Measurements from ENCODE around the gene CLNK. TPM values are rescaled to one million over a fixed set of nuclear protein-coding genes. Genes with fewer than 3 reads are reported as not detected.

CLNK gene
- total and polyA plus RNA-seq, 2 of the 13 experiments (the other 11 are each of a cell fraction or from before 2014, with no cell fraction given), result not detected

GRCh38 chr4:10667701-10668326 lies 16.8 kb downstream of the CLNK start:
- no peaks in the 10 kb centered on the region for H3K79me2 ChIP-seq (ENCODE audit: insufficient read depth, low read length)
- H3K36me3 ChIP-seq (replicated peaks in 1 of 2; ENCODE audit: control insufficient read depth in 1 of 2, insufficient read depth in 2 of 2, low read length in 2 of 2), result no peaks in the 10 kb centered on the region
- FAIRE-seq, result no peak
- no peak overlapping the region for H3K9ac ChIP-seq (ENCODE audit: insufficient read depth, low read depth, low read length)
- 20% methylated on average over 8 of the region's 10 CpGs for WGBS (ENCODE audit: low lambda C conversion rate)
- no peaks in the 10 kb centered on the region for H4K20me1 ChIP-seq (ENCODE audit: insufficient read depth, low read length)
- H2AFZ ChIP-seq (ENCODE audit: low read length), result no peak overlapping the region
- H3K27me3 ChIP-seq (ENCODE audit: control insufficient read depth in 1 of 2, insufficient read depth in 2 of 2, low read length in 2 of 2), result no peaks in the 10 kb centered on the region; a peak in 1 of 5 replicates
- ChIA-PET CTCF (ENCODE audit: low intra/inter-chr PET ratio, low total read pairs) (no interaction called here), POLR2A (no interaction called here)
- H3K9me3 ChIP-seq (ENCODE audit: low read length), result no peaks in the 10 kb centered on the region
- no peak overlapping the region for H3K27ac ChIP-seq (ENCODE audit: extremely low read length, insufficient read depth, low read length)
- H3K4me2 ChIP-seq (ENCODE audit: low read depth, low read length), result no peak overlapping the region
- no peaks in the 10 kb centered on the region for H3K4me1 ChIP-seq (ENCODE audit: insufficient read depth, low read length)
- no peak for DNase-seq (ENCODE audit: low spot score)
- in situ Hi-C loops (cut with HindIII; ENCODE audit: extremely low pct_ligation_motif_present, low pct_unique_long_range_greater_than_20kb), result no loop called here
- no TSS peak for BruUV-seq (replicated peaks)
- ATAC-seq, result no peak
- intact Hi-C loops (cut with micrococcal nuclease; ENCODE audit: unreplicated experiment), result no loop called here
- no peak overlapping the region for H3K4me3 ChIP-seq (replicated peaks in 1 of 3; ENCODE audit: insufficient read depth in 1 of 3, low read depth in 2 of 3, low read length in 3 of 3)
- TF ChIP-seq MXD3 (CRISPR knock-in tag; IDR thresholded peaks at IDR 0.05), result no peak
- no peak for TF ChIP-seq SSRP1 (CRISPR knock-in tag; IDR thresholded peaks at IDR 0.05)
- no peak for TF ChIP-seq TFAP4 (IDR thresholded peaks at IDR 0.05; ENCODE audit: borderline replicate concordance, low read depth)
- TF ChIP-seq BCL3 (CRISPR knock-in tag; IDR thresholded peaks at IDR 0.05), result no peak
- no peak for TF ChIP-seq SIX4 (CRISPR knock-in tag; IDR thresholded peaks at IDR 0.05)
- TF ChIP-seq ISL2 (CRISPR knock-in tag; IDR thresholded peaks at IDR 0.05), result no peak
- TF ChIP-seq SRSF1 (optimal IDR thresholded peaks at IDR 0.05; ENCODE audit: low read depth, low read length), result no peak
- no peak for TF ChIP-seq U2AF2 (IDR thresholded peaks at IDR 0.05; ENCODE audit: low read depth, low read length)
- TF ChIP-seq ZNF580 (CRISPR knock-in tag; IDR thresholded peaks at IDR 0.05; ENCODE audit: borderline replicate concordance, low read depth), result no peak
- no peak for TF ChIP-seq ZC3H4 (CRISPR knock-in tag; IDR thresholded peaks at IDR 0.05; ENCODE audit: borderline replicate concordance)
- TF ChIP-seq ZNF224 (CRISPR knock-in tag; IDR thresholded peaks at IDR 0.05), result no peak
- no peak for TF ChIP-seq ZNF318 (CRISPR knock-in tag; IDR thresholded peaks at IDR 0.05)
- no peak for TF ChIP-seq SP2 (CRISPR knock-in tag; IDR thresholded peaks at IDR 0.05)
- no peak for TF ChIP-seq ZNF605 (CRISPR knock-in tag; IDR thresholded peaks at IDR 0.05)
- no peak for TF ChIP-seq ATF1 (CRISPR knock-in tag; IDR thresholded peaks at IDR 0.05)
